Trophoblast cell (in vitro differentiated cells and primary cell): ENCODE results near the gene NRL.

Source experiments
- DNase-seq, 2 donors: peaks; one replicate each; pipeline ENCODE4 v3.0.0-alpha.2; 2016
- H2AFZ ChIP-seq: 2 replicates; pipeline ENCODE4 v1.6.1; 2013; ENCODE audit warnings: low read length, moderate library complexity, mild to moderate bottlenecking; ENCODE audit not compliant: insufficient read depth, poor library complexity
- H2AK5ac ChIP-seq: 2 replicates; pipeline ENCODE4 v1.6.1; 2013; ENCODE audit warnings: mild to moderate bottlenecking, low read length
- H2BK120ac ChIP-seq: 2 replicates; pipeline ENCODE4 v1.6.1; 2013; ENCODE audit warnings: low read length, mild to moderate bottlenecking, moderate library complexity; ENCODE audit not compliant: insufficient read depth, poor library complexity
- H2BK12ac ChIP-seq: 2 replicates; pipeline ENCODE4 v1.6.1; 2013; ENCODE audit warnings: mild to moderate bottlenecking, low read length, moderate library complexity
- H2BK5ac ChIP-seq: 2 replicates; pipeline ENCODE4 v1.6.1; 2013; ENCODE audit warnings: low read length, low read depth, moderate library complexity, mild to moderate bottlenecking; ENCODE audit not compliant: poor library complexity
- H3K14ac ChIP-seq: 2 replicates; pipeline ENCODE4 v1.6.1; 2013; ENCODE audit warnings: mild to moderate bottlenecking, low read length
- H3K18ac ChIP-seq: 2 replicates; pipeline ENCODE4 v1.6.1; 2013; ENCODE audit warnings: mild to moderate bottlenecking, low read length
- H3K23ac ChIP-seq: 2 replicates; pipeline ENCODE4 v1.6.1; 2013; ENCODE audit warnings: low read length
- H3K27ac ChIP-seq: 2 replicates; pipeline ENCODE4 v1.5.1; 2013; ENCODE audit warnings: low read depth, mild to moderate bottlenecking, inconsistent platforms, low read length, moderate library complexity
- H3K27me3 ChIP-seq: 2 replicates; pipeline ENCODE4 v1.6.1; 2013; ENCODE audit warnings: inconsistent platforms, mild to moderate bottlenecking, low read length, moderate library complexity; ENCODE audit not compliant: insufficient read depth
- H3K36me3 ChIP-seq, 2 experiments: 1 replicate in 1 of 2; 2 replicates in 1 of 2; pipeline ENCODE4 v1.6.1; 2013; ENCODE audit warnings: low read length in 2 of 2, mild to moderate bottlenecking in 2 of 2, moderate library complexity in 1 of 2; ENCODE audit not compliant: insufficient read depth in 2 of 2, control insufficient read depth in 1 of 2
- H3K4ac ChIP-seq: 2 replicates; pipeline ENCODE4 v1.6.1; 2013; ENCODE audit warnings: low read depth, mild to moderate bottlenecking, low read length, moderate library complexity
- H3K4me1 ChIP-seq, 2 experiments: 1 replicate in 1 of 2; 2 replicates in 1 of 2; pipeline ENCODE4 v1.6.1; 2013; ENCODE audit warnings: low read length in 2 of 2, mild to moderate bottlenecking in 2 of 2, moderate library complexity in 1 of 2; ENCODE audit not compliant: insufficient read depth in 2 of 2, control insufficient read depth in 1 of 2
- H3K4me2 ChIP-seq: 2 replicates; pipeline ENCODE4 v1.6.1; 2013; ENCODE audit warnings: inconsistent platforms, mild to moderate bottlenecking, low read length, moderate library complexity
- H3K4me3 ChIP-seq: 2 replicates; pipeline ENCODE4 v1.5.1; 2013; ENCODE audit warnings: mild to moderate bottlenecking, low read depth, low read length, inconsistent platforms
- H3K79me1 ChIP-seq: one replicate; pipeline ENCODE4 v1.6.1; 2013; ENCODE audit warnings: low read length
- H3K79me2 ChIP-seq: 2 replicates; pipeline ENCODE4 v1.6.1; 2013; ENCODE audit warnings: low read length, mild to moderate bottlenecking; ENCODE audit not compliant: control insufficient read depth, insufficient read depth, poor library complexity
- H3K9ac ChIP-seq: 2 replicates; pipeline ENCODE4 v1.6.1; 2013; ENCODE audit warnings: mild to moderate bottlenecking, low read length
- H3K9me3 ChIP-seq: 2 replicates; pipeline ENCODE4 v1.6.1; 2013; ENCODE audit warnings: low read depth, mild to moderate bottlenecking, control low read depth, inconsistent platforms, low read length; ENCODE audit not compliant: insufficient read depth
- H4K12ac ChIP-seq: 2 replicates; pipeline ENCODE4 v1.6.1; 2013; ENCODE audit warnings: low read depth, mild to moderate bottlenecking, low read length, moderate library complexity
- H4K8ac ChIP-seq: 2 replicates; pipeline ENCODE4 v1.6.1; 2013; ENCODE audit warnings: low read depth, mild to moderate bottlenecking, low read length, moderate library complexity
- H4K91ac ChIP-seq: one replicate; pipeline ENCODE4 v1.6.1; 2013; ENCODE audit warnings: low read depth, mild to moderate bottlenecking, low read length, moderate library complexity
- WGBS: extraction: QIAGEN DNeasy Blood & Tissue Kit; methylation state at CpG from one replicate; pipeline ENCODE4 v1.1.7; 2013; ENCODE audit warnings: missing lambda C conversion rate; ENCODE audit not compliant: insufficient read length, insufficient coverage; ENCODE audit errors: extremely low coverage; 5-methylcytosine and 5-hydroxymethylcytosine counted together

The NRL gene

DNA sequence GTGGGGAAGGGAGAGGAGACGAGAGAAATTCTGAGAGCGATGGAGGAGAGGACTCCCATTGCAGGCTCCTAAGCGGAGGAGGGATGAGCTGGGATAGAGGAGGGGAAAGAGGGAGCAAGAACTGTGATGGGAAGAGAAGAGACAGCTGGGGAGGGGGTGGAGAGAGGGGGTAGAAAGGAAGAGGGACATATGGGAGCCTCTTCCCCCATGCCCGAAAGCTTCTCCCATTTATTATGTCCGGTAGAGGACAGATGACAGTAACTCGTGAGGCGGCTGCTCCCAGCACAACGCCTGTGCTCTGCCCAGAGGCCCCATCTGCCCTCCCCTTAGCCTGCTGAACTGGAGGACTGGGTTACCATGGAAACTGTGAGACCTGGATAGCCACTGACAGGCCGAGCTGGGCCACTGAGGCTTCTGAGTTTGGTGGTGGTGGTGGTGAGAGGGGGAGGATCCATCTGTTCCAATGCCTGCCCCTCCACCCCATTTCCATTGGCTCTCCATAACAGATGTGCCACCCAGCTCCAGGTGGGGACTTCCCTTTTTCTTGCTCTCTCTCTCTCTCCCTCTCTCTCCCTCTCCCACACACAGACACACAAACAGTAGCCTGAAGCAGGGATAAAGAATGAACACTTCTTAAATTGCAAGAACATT lies 35.1 kb downstream of the NRL start:
- Histone ChIP-seq H4K91ac (no peak overlapping the region), H2BK120ac (no peak overlapping the region), H2AK5ac (no peak overlapping the region), H3K79me2 (no peaks in the 10 kb centered on the region), H3K14ac (no peak overlapping the region), H3K18ac (no peak overlapping the region), H2BK5ac (no peak overlapping the region), H3K9me3 (peaks cover 1% of the 10 kb centered on the region), H3K4me1 (peaks cover 3 to 6% of the 10 kb centered on the region in 2 experiments), H3K36me3 (no peaks in the 10 kb centered on the region), H3K23ac (no peak overlapping the region), H3K4me3 (no peak overlapping the region), H3K27me3 (peaks cover 14% of the 10 kb centered on the region), H3K27ac (no peak overlapping the region), H3K79me1 (no peaks in the 10 kb centered on the region), H4K8ac (no peak overlapping the region), H4K12ac (no peak overlapping the region), H3K4ac (no peak overlapping the region), H2AFZ (no peak overlapping the region), H2BK12ac (no peak overlapping the region), H3K4me2 (no peak overlapping the region), H3K9ac (no peak overlapping the region)
- DNase-seq = no peak
- WGBS = no CpG with 5 or more reads among the region's 9 CpGs

DNA sequence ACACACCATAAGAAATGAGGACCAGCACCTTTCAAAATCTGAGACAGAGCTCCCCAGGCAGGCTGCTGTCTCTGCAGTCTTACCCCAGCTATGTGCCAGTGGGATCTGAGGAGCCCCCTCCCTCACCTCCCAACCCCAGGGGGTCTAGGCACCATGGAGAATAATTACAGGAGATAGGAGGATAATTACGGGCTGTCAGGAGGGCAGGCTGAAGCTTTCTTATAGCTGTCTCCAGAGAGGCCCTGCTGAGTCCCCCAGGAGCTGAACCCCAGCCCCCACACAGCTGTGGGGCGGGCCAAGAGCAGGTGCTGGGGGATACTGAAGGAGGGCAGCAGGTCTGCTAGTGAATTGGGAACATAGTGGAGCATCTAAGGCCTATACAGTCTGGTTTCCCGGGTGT lies 36.6 kb downstream of the NRL start:
- H3K18ac ChIP-seq = no peak overlapping the region
- no peak overlapping the region for H4K91ac ChIP-seq
- H3K27me3 ChIP-seq = peaks cover 14% of the 10 kb centered on the region
- H3K23ac ChIP-seq = no peak overlapping the region
- H4K12ac ChIP-seq = no peak overlapping the region
- H3K4me3 ChIP-seq = no peak overlapping the region
- no peak overlapping the region for H3K4me2 ChIP-seq
- no peak overlapping the region for H2BK120ac ChIP-seq
- H2BK5ac ChIP-seq = no peak overlapping the region
- H3K27ac ChIP-seq = no peak overlapping the region
- no peak overlapping the region for H2AFZ ChIP-seq
- no peak overlapping the region for H2AK5ac ChIP-seq
- no peak overlapping the region for H2BK12ac ChIP-seq
- H3K4ac ChIP-seq = no peak overlapping the region
- no peak overlapping the region for H3K9ac ChIP-seq
- H3K4me1 ChIP-seq = peaks cover 3 to 6% of the 10 kb centered on the region in 2 experiments
- H3K79me2 ChIP-seq = no peaks in the 10 kb centered on the region
- DNase-seq = no peak
- no CpG with 5 or more reads among the region's 3 CpGs for WGBS
- H3K14ac ChIP-seq = no peak overlapping the region
- no peak overlapping the region for H4K8ac ChIP-seq
- H3K36me3 ChIP-seq = no peaks in the 10 kb centered on the region
- H3K9me3 ChIP-seq = peaks cover 1% of the 10 kb centered on the region
- no peaks in the 10 kb centered on the region for H3K79me1 ChIP-seq

DNA sequence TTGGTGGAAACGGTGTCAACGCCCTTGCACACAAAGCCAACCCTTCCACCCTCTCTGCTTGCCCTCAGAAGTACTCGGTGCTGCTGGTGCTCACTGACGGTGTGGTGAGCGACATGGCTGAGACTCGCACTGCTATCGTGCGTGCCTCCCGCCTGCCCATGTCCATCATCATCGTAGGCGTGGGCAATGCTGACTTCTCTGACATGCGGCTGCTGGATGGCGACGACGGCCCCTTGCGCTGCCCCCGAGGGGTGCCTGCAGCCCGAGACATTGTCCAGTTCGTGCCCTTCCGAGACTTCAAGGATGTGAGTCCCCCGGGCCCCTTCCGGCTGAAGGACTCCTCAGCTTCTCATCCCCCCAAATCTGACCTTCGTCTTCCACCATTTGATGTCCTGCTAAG lies 37.7 kb downstream of the NRL start:
- H4K91ac ChIP-seq = no peak overlapping the region
- no peak overlapping the region for H3K4me3 ChIP-seq
- H3K27me3 ChIP-seq = peaks cover 14% of the 10 kb centered on the region
- H2AFZ ChIP-seq = no peak overlapping the region
- H2BK12ac ChIP-seq = no peak overlapping the region
- no peak overlapping the region for H3K27ac ChIP-seq
- no peaks in the 10 kb centered on the region for H3K36me3 ChIP-seq
- no peak overlapping the region for H2BK5ac ChIP-seq
- no peaks in the 10 kb centered on the region for H3K79me1 ChIP-seq
- no peak overlapping the region for H3K23ac ChIP-seq
- H3K79me2 ChIP-seq = no peaks in the 10 kb centered on the region
- no peak for DNase-seq
- no peak overlapping the region for H3K4ac ChIP-seq
- H3K9ac ChIP-seq = no peak overlapping the region
- H4K12ac ChIP-seq = no peak overlapping the region
- H4K8ac ChIP-seq = no peak overlapping the region
- peaks cover 1% of the 10 kb centered on the region for H3K9me3 ChIP-seq
- H2BK120ac ChIP-seq = no peak overlapping the region
- no peak overlapping the region for H2AK5ac ChIP-seq
- H3K4me2 ChIP-seq = no peak overlapping the region
- WGBS = no CpG with 5 or more reads among the region's 23 CpGs
- H3K14ac ChIP-seq = no peak overlapping the region
- peaks cover 3 to 6% of the 10 kb centered on the region in 2 experiments for H3K4me1 ChIP-seq
- no peak overlapping the region for H3K18ac ChIP-seq

DNA sequence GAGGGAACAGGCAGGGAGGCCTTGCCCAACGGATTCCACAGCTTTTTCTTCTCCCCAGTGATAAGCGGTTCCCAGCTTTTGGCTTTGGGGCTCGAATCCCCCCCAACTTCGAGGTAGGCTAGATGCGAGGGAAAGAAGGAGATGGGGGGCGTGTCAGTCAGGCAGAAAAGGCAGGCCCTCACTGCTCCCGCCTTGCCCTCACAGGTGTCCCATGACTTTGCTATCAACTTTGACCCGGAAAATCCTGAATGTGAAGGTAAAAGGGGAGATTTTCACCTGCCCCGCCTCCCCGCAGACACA lies 38.5 kb downstream of the NRL start:
- no peaks in the 10 kb centered on the region for H3K79me1 ChIP-seq
- no peak overlapping the region for H4K8ac ChIP-seq
- no peak overlapping the region for H3K4me3 ChIP-seq
- H3K4ac ChIP-seq = no peak overlapping the region
- no CpG with 5 or more reads among the region's 10 CpGs for WGBS
- H3K27me3 ChIP-seq = peaks cover 8% of the 10 kb centered on the region
- H3K18ac ChIP-seq = no peak overlapping the region
- H3K9ac ChIP-seq = no peak overlapping the region
- no peak for DNase-seq
- no peak overlapping the region for H3K23ac ChIP-seq
- H3K27ac ChIP-seq = no peak overlapping the region
- no peak overlapping the region for H3K14ac ChIP-seq
- H4K91ac ChIP-seq = no peak overlapping the region
- no peak overlapping the region for H2BK12ac ChIP-seq
- no peak overlapping the region for H2AFZ ChIP-seq
- H3K4me2 ChIP-seq = no peak overlapping the region
- peaks cover 3% of the 10 kb centered on the region for H3K9me3 ChIP-seq
- H4K12ac ChIP-seq = no peak overlapping the region
- no peak overlapping the region for H2BK120ac ChIP-seq
- no peaks in the 10 kb centered on the region for H3K36me3 ChIP-seq
- no peak overlapping the region for H2BK5ac ChIP-seq
- no peaks in the 10 kb centered on the region for H3K79me2 ChIP-seq
- no peak overlapping the region for H2AK5ac ChIP-seq
- H3K4me1 ChIP-seq = peaks cover 3 to 4% of the 10 kb centered on the region in 2 experiments
